Urothelium cell line (cell line): ENCODE results near the gene WDR72.

Source experiments
- DNase-seq: peaks from one replicate; pipeline ENCODE4 v3.0.0; 2011; ENCODE audit warnings: low spot score, mixed read lengths
- FAIRE-seq: peaks from 2 replicates; lab custom pipeline; 2011; peaks lifted over from hg19 to GRCh38; lab: Jason Lieb, UNC

The WDR72 gene

DNA sequence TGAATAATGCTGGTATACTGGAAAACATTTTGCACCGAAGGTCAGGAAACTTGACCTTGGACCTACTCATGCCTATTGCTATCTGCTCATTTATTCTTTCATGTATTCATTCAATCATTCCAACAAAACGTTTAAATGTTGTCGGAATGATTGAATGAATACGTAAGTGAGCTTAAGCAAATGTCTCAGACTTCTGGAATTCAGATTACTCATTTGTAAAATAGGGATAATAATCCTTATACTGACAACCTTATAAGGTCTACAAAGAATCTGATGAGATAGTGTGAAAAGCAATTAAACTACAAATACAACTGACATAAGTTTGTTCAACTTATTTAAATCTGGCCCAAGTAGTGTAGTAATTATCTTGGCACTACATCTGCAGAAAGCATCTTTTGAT lies 288.7 kb downstream of the WDR72 start:
- FAIRE-seq = no peak
- DNase-seq = no peak

DNA sequence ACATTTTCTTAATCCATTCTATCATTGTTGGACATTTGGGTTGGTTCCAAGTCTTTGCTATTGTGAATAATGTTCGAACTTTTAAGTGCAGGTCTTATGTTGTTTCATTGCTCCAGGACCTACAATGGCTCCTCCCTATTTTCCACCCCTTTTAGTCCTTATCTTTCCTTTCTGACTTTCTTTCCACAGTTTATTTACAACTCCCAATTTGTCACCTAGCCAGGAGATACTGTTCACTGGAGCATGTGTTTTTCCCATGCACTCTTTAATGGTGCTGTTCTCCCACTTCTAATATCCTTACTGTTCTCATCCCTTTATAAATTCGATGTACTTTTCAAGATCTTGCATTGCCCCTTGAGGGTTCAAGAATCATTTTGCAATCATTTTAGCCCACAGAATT lies 290.0 kb downstream of the WDR72 start:
- FAIRE-seq (no peak), DNase-seq (no peak)
